ENCODE data around the gene SLC8A2.
"Not testable (repeated sequence)": the region's sequence is repeated elsewhere in the genome, so short reads cannot be mapped to it uniquely, and the experiment has no call there.

The SLC8A2 gene

DNA sequence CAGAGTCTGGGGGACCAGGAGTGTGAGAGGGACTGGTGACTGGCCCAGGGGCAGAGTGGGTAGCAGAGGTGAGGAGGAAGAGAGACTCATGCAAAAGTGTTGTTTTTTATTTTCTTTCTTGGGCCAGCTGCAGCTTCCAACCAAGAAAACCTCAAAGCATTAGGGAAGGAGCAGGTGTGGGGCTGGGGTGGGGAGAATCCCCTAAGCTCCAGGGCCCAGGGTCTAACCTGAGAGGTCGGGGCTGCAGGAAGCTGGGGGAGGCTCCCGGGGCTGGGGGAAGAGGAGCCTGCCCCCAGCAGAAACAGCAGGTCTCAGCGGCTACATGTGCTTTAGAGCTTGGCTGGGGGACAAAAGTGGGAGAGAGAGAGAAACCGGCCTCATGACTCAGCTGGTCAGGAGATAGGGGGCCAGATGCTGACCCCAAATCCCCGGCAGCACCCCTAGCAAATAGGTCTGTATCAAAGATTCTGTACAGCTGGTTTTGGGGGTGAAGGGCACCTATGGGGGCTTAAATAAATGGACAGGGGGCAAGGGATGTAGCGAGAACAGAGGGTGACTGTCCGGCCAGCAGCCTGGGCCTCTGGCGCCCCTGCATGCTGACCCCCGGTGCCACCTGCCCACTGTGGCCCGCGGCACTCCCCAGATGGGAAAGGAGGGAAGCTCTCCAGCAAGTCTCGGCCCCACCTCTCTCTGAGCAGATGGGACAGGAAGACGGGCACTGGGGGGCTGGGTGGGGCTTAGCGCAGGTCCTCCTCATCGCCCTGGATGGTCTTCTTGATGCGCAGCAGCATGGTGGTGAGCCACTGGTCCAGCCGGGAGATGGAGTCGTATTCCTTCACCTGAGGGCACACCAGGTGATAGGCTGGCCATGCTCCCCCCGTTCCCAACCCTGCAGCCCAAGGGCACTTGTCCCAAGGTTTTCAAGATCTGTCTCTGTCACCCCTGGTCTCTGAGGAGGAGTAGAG is 16.1 kb upstream of the SLC8A2 start:
- no peak for DNase-seq (ENCODE audit: low read depth, low spot score)

- DNase-seq (ENCODE audit: low read depth, low spot score): no peak
Observed at GRCh38 chr19:47486900-47487299, 15.2 kb upstream of the SLC8A2 start.

DNA sequence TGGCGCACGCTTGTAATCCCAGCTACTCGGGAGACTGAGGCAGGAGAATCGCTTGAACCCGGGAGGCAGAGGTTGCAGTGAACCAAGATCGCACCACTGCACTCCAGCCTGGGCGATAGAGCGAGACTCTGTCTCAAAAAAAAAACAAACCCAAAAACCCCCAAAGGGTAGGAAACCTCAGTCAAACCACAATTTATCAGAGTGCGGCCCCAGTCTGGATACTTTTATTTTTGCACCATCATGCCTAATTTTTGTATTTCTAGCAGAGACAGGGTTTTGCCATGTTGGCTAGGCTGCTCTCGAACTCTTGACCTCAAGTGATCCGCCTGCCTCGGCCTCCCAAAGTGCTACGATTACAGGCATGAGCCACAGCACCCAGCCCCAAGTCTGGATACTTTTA is 14.5 kb upstream of the SLC8A2 start:
- not testable (repeated sequence) for DNase-seq (ENCODE audit: low read depth, low spot score)

GRCh38 chr19:47485210-47485609 is 13.5 kb upstream of the SLC8A2 start:
- DNase-seq (ENCODE audit: low read depth, low spot score): no peak

DNA sequence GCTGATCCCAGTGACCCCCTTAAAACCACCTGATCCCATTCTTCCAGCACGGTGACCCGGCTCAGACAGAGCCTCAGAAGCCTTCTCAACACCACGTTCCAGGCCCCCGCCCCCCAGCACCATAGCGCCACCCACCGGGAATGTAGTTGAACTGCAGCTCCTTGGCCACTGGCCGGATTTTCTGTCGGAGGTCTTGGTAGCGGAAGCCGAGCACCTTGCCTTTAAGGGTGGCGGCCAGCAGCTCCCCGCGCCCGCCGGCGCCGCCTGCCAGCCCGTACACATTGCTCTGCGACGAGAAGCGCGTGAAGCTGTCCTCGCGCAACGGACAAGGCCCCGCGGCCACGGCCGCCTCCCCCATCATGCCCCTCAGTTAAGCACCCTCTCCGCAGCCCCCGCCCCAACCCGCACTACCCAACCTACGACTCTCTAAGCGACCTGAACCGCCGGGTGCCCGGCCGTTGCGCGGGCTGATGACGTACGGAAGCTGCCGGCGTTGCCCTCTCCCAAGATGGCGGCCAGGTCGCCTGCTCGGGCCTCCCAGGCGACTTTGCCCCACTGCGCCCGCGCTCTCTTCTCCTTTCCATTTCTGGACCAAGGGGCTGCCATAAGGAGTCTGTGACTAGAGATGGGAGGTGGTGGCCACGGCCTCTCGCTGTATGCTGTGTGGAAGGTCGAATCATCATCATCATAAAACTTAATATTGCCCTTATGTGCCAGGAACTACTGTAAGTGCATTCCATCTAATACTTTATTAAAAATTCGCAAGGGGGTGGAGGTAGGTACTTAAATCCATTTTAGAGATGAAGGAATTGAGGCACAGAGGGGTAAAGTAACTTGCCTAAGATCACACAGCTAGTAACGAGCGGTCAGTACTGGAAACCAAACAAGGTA is 12.4 kb upstream of the SLC8A2 start, which contains the start of gene KPTN:
Gene KPTN, minus strand, starts transcription at position 420 of the 891 bp plus-strand sequence. Its CDS starts 59 bp downstream, at position 361.
- peak; percentile 77 for DNase-seq (ENCODE audit: low read depth, low spot score)

- DNase-seq (ENCODE audit: low read depth, low spot score): no peak
Observed at GRCh38 chr19:47483200-47483599, 11.5 kb upstream of the SLC8A2 start.

- no peak for DNase-seq (ENCODE audit: low read depth, low spot score)
Observed at GRCh38 chr19:47481460-47482052, 9.9 kb upstream of the SLC8A2 start.

DNA sequence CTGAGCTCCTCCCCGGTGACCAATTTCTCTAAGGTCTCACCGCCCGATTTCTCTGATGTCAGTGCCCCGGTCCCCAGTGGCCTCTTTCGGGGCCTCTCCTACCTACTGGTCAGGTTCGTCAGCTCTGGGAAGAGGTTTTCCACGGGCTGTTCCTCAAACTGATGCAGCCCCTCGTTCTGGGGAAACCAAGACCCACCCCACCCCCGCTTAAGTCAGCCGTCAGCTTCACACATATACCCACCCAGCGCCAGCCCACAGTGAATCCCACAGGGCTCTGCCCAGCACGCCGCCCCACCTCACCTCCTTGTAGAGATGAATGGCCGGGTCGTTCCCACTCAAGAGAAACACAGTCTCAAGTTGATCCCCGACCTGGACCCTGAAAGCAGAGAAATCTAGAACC is 9.0 kb upstream of the SLC8A2 start:
- no peak for DNase-seq (ENCODE audit: low read depth, low spot score)

DNA sequence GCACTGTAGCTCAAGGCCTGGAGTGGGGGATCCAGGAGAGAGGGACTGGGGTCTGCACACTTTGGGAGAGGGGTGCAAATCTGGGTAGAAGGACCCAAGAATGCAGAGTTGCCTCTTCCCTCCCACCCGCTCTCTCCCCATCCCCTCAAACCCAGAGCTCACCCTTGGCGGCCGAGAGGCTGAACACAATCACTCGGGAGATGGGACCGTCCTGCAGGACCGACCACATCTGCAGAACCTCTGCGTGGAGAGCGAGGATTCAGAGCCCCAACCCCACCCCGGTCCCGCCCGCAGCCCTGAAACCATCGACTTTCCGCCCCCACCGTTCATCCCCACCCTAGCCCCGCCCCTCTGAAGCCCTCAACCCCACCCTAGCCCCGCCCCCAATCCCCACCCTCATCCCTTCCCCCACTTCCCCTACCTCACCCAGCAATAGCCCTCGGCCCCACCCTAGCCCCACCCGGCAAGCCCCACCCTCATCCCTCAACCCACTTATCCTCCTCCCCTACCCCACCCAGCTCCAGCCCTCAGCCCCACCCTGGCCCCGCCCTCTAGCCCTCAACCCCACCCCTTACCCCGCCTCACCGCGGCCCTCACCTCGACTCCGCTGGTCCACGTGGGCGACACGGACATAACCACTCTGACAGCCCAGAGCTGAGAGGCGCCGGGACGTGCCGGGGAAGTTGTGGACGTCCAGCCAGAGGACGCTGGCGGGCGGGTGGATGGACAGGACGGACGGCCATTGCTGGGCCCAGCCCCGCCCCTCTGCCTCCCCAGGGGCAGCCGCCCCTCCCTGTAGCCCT is 8.2 kb upstream of the SLC8A2 start:
- DNase-seq (ENCODE audit: low read depth, low spot score): no peak

DNA sequence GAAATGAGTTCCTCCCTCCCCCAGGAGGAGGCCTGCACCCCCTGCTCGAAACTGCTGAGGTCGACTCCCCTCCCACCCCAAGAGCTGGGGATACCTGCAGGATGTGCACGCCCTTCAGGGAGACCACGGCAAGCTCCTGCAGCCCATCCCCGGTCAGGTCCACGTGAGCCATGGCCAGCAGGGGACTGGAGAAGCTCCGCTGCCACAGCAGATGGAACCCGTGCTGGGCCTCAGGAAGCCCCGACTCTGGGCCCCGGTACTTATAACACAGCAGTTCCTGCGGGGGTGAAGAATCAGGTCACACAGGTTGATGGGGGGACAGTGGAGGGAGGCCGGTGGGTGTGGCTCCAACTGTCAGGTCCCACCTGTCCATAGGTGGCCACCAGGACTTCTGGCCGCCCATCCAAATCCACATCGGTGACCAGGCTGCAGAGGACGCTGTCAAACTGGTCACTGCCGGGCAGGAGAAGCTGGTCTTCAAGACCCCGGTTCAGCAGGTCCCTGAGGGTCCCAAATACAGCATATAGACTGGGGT is 4.8 kb upstream of the SLC8A2 start:
- DNase-seq (ENCODE audit: low read depth, low spot score): no peak

- DNase-seq (ENCODE audit: low read depth, low spot score): no peak
Observed at GRCh38 chr19:47475465-47475864, 3.8 kb upstream of the SLC8A2 start.

DNA sequence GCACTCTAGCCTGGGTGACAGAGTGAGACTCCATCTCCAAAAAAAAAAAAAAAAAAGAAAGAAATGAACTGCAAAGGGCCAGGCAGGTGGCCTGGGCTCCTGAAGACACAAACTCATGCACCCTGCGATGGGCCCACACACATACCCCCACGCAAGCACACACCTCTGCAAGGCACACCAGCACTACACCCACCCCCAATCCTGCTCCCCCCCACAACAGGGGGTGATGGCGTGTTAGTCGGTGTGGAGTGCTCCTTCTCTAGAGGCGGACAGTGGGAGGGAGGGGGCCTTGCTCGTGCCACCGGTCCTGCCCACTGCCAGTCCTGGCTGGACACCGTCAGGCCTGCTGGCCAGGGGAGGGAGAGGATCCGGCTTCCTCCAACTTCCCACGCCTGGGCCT is 1.6 kb upstream of the SLC8A2 start:
- DNase-seq (ENCODE audit: low read depth, low spot score): no peak

GRCh38 chr19:47471381-47471732 is 336 bp downstream of the SLC8A2 start:
- DNase-seq (ENCODE audit: low read depth, low spot score): no peak

DNA sequence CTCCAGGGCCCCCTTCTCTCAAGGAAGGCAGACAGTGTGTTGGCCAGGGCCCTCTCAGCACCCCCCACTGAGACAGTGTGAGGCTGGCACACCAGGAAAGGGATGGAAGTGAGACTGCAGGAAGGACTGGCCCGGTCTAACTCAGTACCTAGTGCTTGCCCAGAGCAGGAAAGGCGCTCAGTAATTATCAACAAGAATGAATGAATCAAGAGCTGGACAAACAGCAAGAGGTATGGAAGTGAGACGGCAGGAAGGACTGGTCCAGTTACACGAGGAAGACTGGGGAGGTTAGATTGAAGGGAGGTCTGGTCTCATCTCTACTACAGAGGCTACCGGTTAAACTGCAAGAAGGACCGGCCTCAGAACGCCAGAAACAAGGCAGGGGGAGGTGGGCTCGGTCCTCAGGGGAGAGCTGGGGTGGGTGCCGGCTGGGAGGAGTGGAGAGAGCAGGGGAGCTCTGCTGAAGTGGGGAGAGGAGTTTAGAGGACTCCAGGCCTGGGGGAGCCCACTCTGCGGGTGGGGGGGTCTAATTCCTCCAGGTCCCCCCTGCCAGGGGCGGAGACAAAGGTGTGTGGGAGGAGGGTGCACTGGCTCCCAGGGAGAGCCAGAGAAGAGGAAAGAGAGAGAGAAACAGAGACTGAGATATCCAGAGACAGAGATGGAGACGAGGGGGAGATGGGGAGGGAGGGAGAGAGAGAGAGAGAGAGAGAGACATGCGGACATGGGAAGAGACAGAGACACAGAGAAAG is 1.1 kb downstream of the SLC8A2 start:
- DNase-seq (ENCODE audit: low read depth, low spot score): no peak

GRCh38 chr19:47469719-47470118 is 2.0 kb downstream of the SLC8A2 start:
- DNase-seq (ENCODE audit: low read depth, low spot score): no peak

- DNase-seq (ENCODE audit: low read depth, low spot score): no peak
Observed at GRCh38 chr19:47469363-47469700, 2.4 kb downstream of the SLC8A2 start.

DNA sequence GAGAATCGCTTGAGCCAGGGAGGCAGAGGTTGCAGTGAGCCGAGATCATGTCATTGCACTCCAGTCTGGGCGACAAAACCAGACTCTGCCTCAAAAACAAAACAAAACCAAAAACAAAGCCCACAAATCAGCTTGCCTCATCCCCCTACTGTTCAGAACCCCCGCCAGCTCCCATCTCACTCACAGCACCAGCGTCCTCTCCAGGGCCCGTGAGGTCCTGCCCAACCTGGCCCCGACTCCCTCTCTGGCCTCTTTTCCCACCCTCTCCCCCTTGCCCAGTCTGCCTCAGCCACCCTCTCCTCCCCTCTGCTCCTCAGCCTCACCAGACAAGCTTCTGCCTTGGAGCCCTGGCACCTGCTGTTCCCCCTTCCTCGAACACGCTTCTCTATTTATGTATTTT is 3.8 kb downstream of the SLC8A2 start:
- DNase-seq (ENCODE audit: low read depth, low spot score): no peak

DNA sequence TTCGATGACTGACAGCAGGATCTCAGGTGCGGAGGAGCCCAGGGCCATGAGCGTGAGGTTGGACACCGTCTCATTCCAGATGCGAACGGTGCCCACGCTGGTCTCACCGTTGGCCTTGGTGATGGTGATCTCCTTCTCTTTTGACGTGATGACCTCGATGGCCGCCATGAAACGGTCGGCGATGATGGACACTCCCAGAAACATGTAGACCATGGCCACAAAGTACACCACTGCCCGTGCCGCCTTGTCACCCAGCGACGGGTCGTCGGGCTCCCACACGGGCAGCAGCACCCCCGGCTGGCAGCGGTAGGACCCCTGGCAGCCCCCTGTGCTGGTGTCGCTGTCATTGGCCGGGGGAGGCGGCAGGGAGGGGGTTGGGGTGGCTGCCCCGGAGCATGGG is 5.7 kb downstream of the SLC8A2 start:
- no peak for DNase-seq (ENCODE audit: low read depth, low spot score)

DNA sequence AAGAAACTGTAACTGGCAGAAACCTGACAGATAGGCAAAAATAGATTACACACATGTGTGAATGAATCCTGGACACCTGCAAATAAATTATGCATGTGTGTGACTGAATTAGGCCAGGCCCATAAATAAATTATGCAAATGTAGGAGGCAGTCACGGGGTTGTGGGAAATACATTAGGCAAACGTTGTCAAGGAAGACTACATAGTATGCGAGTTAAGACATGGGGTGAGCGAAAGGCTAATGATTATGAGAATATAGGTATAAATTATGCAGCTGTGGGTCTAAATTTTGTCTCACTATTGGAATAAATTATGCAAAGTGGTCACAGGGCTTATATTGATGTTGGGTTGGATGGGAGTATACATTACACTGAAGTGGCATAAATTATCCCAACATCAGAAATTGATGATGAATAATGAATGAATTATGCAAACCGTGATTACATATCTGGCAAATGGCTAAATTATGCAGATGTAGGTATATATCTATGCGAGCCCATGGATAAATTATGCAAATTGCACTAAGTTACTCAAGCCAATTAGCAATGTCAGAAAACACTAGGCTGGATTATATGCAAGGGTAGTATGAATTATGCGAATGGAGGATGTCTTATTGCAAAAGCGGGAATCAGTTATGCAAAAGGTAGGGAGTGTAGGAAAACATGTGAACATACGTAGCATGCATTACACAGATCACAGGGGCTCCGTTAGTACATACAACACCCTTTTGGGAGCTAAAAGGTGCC is 6.8 kb downstream of the SLC8A2 start:
- DNase-seq (ENCODE audit: low read depth, low spot score): no peak

DNA sequence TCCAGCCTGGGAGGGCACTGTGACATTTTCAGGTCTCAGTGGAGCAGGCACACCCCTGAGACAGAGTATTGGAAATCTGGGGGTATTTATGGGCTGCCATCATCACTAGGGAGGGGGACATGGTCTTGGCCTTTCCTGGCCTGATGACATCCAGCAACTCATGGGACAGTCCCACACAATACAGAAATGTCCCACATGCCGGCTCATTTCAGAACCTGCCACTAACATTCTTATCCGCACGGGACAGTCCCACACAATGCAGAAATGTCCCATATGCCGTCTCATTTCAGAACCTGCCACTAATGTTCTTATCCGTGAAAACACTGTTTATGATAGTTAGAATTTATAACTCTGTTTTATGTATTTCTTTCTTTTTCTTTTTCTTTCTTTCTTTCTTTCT is 9.8 kb downstream of the SLC8A2 start:
- no peak for DNase-seq (ENCODE audit: low read depth, low spot score)
